Kidney (tissue), 14 donors: Measurements from ENCODE around the gene KCTD14. TPM values are rescaled to one million over a fixed set of nuclear protein-coding genes. Genes with fewer than 3 reads are reported as not detected.

ENCODE experiments used
- DNase-seq, 5 donors: peaks; one replicate each; pipeline ENCODE4 v3.0.0-alpha.2; 2013 to 2020
- FAIRE-seq: peaks from 2 replicates; lab custom pipeline; 2012; peaks lifted over from hg19 to GRCh38; lab: Jason Lieb, UNC
- H3K27ac ChIP-seq, 2 donors: one replicate each; pipeline ENCODE4 v1.7.0; 2013; ENCODE audit warnings: low read depth in 2 of 2, low read length in 2 of 2, inconsistent platforms in 1 of 2
- H3K27me3 ChIP-seq: one replicate; pipeline ENCODE4 v1.7.1; 2013; ENCODE audit warnings: low read length, inconsistent platforms; ENCODE audit not compliant: control insufficient read depth, insufficient read depth
- H3K36me3 ChIP-seq, 3 donors: one replicate each; pipeline versions ENCODE4 v1.7.0 to v1.7.1; 2013; ENCODE audit warnings: low read length in 3 of 3, control low read depth in 1 of 3, inconsistent platforms in 1 of 3; ENCODE audit not compliant: insufficient read depth in 3 of 3, control insufficient read depth in 2 of 3
- H3K4me1 ChIP-seq, 3 donors: one replicate each; pipeline versions ENCODE4 v1.7.0 to v1.7.1; 2013; ENCODE audit warnings: low read length in 3 of 3, inconsistent platforms in 1 of 3, low read depth in 1 of 3; ENCODE audit not compliant: control insufficient read depth in 2 of 3, insufficient read depth in 2 of 3
- H3K4me3 ChIP-seq, 3 donors: one replicate each; pipeline versions ENCODE4 v1.7.0 to v1.8.1; 2013; ENCODE audit warnings: low read length in 3 of 3, control low read depth in 1 of 3, inconsistent platforms in 1 of 3
- H3K9ac ChIP-seq, 3 donors: one replicate each; pipeline versions ENCODE4 v1.7.0 to v1.7.1; 2013; ENCODE audit warnings: low read length in 3 of 3, control low read depth in 1 of 3, inconsistent platforms in 1 of 3
- H3K9me3 ChIP-seq, 3 donors: one replicate each; pipeline versions ENCODE4 v1.7.0 to v1.7.1; 2013; ENCODE audit warnings: low read length in 3 of 3, control low read depth in 1 of 3, inconsistent platforms in 1 of 3; ENCODE audit not compliant: control insufficient read depth in 2 of 3, insufficient read depth in 1 of 3
- intact Hi-C: fragments of 100-400 bp; cut with DNase I; formaldehyde crosslinking; loops from one replicate; pipeline ENCODE4 v1.11.1; 2022
- polyA plus RNA-seq: library from polyadenylated mRNA; stranded (reverse); fragments of 350-450 nt; fragmentation: Illumina TruSeq; extraction: RNeasy Lipid Tissue Mini Kit (QIAGEN cat#74804); gene quantifications from one replicate; pipeline ENCODE4 v1.2.3, GENCODE V29; 2014; ENCODE audit warnings: low read depth, low replicate concordance; ENCODE audit not compliant: insufficient read depth
- total RNA-seq: library from RNA; stranded (reverse); fragmentation: NEBNext Ultra II Directional; extraction: Animal tissue kit (Norgen Biotek cat#: 25700); gene quantifications from one replicate; pipeline ENCODE4 v1.2.1, GENCODE V29; 2021
- TF ChIP-seq, protein P1 (sequence below): IDR thresholded peaks from 3 replicates; pipeline ENCODE4 v1.5.1; 2012; ENCODE audit warnings: mild to moderate bottlenecking, moderate library complexity, borderline replicate concordance; ENCODE audit not compliant: insufficient read depth; ENCODE audit errors: extremely low read depth
- donor health status: control.
- donor health status: control.
- donor health status: control.
- donor health status: control.
- donor health status: control.
- donor health status: DM: yes; HTN: yes; CAD: no.
- donor health status: Normal renal cell carcinoma (clear cell type).

Gene KCTD14
- total and polyA plus RNA-seq, 2 donors from 2014 or later: 13.7 to 14.8 TPM

DNA sequence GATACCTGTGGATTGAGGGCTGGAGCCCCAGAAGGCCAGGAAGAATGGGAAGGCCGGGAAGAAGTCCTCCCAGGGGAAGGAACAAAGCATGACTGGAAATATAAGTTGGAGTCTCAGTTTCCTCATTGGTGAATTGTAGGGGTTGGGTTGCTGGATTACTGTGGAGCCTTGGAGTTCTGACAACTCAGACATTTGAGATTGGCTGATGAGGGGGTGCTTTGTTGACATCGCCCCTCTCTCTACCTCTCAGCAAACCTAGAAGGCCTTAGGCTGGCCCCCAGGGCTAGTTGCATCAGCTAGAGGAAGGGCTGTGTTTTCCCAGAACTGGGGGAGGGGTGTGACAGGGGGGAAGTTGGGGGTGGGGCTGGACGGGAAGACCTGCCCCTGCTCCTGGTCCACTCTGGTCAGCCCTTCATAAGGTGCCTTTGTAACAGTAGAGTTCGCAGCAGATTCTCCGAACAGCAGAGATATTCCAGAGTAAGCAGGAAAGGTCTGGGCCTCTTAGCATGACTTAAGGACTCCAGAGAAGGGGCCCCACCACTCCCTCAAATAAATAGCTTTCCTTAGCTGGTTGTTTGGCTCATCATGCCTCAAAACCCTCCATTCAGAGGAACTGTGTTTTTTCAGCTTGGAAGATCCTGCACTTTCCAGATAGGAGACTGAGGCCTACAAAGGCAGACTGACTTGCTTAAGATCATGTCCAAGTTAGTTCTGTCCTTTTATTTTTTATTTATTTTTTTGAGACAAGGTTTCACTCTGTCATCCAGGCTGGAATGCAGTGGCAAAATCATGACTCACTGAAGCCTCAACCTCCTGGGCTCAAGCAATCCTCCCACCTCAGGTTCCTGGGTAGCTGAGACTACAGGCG is 28.1 kb upstream of the KCTD14 start:
- Histone ChIP-seq H3K9me3 (no peaks in the 10 kb centered on the region), H3K4me3 (no peak overlapping the region), H3K9ac (no peak overlapping the region), H3K4me1 (peaks cover 0 to 2% (median 0%) of the 10 kb centered on the region in 3 donors), H3K27me3 (no peaks in the 10 kb centered on the region), H3K36me3 (no peaks in the 10 kb centered on the region), H3K27ac (no peak overlapping the region)
- no peak for FAIRE-seq
- DNase-seq: no peak
- TF ChIP-seq, protein P1, sequence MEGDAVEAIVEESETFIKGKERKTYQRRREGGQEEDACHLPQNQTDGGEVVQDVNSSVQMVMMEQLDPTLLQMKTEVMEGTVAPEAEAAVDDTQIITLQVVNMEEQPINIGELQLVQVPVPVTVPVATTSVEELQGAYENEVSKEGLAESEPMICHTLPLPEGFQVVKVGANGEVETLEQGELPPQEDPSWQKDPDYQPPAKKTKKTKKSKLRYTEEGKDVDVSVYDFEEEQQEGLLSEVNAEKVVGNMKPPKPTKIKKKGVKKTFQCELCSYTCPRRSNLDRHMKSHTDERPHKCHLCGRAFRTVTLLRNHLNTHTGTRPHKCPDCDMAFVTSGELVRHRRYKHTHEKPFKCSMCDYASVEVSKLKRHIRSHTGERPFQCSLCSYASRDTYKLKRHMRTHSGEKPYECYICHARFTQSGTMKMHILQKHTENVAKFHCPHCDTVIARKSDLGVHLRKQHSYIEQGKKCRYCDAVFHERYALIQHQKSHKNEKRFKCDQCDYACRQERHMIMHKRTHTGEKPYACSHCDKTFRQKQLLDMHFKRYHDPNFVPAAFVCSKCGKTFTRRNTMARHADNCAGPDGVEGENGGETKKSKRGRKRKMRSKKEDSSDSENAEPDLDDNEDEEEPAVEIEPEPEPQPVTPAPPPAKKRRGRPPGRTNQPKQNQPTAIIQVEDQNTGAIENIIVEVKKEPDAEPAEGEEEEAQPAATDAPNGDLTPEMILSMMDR: no peak
- intact Hi-C loops: no loop called here

DNA sequence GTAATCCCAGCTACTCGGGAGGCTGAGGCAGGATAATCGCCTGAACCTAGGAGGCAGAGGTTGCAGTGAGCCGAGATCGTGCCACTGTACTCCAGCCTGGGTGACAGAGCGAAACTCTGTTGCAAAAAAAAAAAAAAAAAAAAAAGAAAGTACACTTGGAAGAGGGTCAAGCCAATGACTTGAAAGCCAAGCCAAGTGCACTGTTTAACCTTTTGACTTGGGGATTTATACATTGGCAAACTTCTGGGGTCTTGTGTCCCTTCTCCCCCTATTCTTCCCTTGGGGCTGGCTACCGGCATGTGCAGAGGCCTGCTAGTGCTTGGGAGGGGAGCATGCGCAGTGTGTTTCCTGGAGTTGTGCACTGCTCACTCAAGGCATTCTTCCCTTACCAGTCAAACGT is 26.3 kb upstream of the KCTD14 start:
- no peak overlapping the region for H3K9ac ChIP-seq
- H3K27me3 ChIP-seq: no peaks in the 10 kb centered on the region
- H3K36me3 ChIP-seq: no peaks in the 10 kb centered on the region
- H3K4me3 ChIP-seq: no peak overlapping the region
- no peaks in the 10 kb centered on the region for H3K9me3 ChIP-seq
- FAIRE-seq (no peak), DNase-seq (no peak)
- intact Hi-C loops: no loop called here
- TF ChIP-seq, protein P1: no peak
- peaks cover 0 to 8% (median 5%) of the 10 kb centered on the region in 3 donors for H3K4me1 ChIP-seq
- no peak overlapping the region for H3K27ac ChIP-seq

DNA sequence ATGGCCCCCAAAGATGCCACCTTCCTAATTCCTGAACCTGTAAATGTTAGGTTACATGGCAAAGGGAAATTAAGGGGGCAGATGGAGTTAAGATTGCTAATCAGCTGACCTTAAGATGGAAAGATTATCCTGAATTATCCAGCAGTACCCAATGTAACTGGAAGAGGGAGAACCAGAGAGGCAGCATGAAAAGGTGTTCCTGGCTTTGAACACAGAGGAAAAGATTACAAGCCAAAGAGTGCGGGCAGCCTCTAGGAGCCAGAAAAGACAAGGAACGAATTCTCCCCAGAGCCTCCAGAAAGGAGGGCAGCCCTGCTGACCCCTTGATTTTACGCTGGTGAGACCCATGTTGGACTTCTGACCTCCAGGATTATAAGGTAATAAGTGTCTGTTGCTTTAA is 25.5 kb upstream of the KCTD14 start:
- H3K9me3 ChIP-seq: no peaks in the 10 kb centered on the region
- H3K36me3 ChIP-seq: no peaks in the 10 kb centered on the region
- FAIRE-seq: no peak
- no peak overlapping the region for H3K27ac ChIP-seq
- no peaks in the 10 kb centered on the region for H3K27me3 ChIP-seq
- DNase-seq: no peak
- TF ChIP-seq, protein P1: no peak
- no peak overlapping the region for H3K4me3 ChIP-seq
- intact Hi-C loops: no loop called here
- H3K9ac ChIP-seq: no peak overlapping the region
- peaks cover 0 to 8% (median 5%) of the 10 kb centered on the region in 3 donors for H3K4me1 ChIP-seq
